Measurements from ENCODE around the gene MMS19. TPM values are rescaled to one million over a fixed set of nuclear protein-coding genes. Genes with fewer than 3 reads are reported as not detected.

Gene MMS19, protein sequence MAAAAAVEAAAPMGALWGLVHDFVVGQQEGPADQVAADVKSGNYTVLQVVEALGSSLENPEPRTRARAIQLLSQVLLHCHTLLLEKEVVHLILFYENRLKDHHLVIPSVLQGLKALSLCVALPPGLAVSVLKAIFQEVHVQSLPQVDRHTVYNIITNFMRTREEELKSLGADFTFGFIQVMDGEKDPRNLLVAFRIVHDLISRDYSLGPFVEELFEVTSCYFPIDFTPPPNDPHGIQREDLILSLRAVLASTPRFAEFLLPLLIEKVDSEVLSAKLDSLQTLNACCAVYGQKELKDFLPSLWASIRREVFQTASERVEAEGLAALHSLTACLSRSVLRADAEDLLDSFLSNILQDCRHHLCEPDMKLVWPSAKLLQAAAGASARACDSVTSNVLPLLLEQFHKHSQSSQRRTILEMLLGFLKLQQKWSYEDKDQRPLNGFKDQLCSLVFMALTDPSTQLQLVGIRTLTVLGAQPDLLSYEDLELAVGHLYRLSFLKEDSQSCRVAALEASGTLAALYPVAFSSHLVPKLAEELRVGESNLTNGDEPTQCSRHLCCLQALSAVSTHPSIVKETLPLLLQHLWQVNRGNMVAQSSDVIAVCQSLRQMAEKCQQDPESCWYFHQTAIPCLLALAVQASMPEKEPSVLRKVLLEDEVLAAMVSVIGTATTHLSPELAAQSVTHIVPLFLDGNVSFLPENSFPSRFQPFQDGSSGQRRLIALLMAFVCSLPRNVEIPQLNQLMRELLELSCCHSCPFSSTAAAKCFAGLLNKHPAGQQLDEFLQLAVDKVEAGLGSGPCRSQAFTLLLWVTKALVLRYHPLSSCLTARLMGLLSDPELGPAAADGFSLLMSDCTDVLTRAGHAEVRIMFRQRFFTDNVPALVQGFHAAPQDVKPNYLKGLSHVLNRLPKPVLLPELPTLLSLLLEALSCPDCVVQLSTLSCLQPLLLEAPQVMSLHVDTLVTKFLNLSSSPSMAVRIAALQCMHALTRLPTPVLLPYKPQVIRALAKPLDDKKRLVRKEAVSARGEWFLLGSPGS
- total RNA-seq = 10 to 100 TPM; 53.8 to 68.4 (median 61.7) TPM
- 66.5 TPM for total RNA-seq (2013)

DNA sequence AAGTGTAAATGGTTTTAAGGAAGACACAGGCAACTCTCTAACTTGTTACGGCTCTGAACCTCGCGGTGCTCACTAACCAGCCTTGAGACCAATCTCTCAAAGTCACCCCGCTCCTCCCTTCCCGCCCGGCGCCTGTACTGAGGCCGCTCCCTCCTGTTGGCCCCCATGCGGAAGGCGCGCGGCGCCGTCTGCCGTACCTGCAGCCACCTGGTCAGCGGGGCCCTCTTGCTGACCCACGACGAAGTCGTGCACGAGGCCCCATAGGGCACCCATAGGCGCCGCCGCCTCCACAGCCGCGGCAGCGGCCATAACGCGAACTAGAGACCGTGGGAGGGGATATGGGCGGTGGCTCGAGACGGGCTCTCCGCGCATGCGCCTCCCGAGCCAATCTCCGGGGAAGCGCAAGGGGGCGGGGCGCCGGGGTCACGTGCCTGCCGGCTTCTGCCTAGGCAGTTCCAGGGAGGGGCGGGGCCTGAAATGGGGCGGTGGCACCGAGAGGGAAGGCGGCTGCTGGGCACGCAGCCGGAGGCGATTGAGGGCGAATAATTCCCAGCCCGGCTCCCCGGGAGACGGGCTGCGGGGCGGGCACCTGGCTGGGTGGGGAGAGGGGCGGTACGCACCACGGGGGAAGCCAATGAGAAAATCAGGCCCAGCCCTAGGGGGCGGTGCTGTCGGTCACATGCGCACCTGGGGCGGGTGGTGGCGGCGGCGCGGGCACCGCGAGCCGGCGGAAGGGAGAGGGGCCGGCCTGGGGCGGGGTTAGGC is at the start of gene MMS19:
MMS19 (minus strand) TSS at position 347 of the 765 bp plus-strand sequence; CDS start at position 309, 38 bp downstream.
- ATAC-seq (peak; percentile 87 to 95 (median 89)), DNase-seq (peak; percentile 99 to 100)
- Histone ChIP-seq H3K27me3 (ENCODE audit: control insufficient read depth, insufficient read depth, low read length) (peaks cover 12% of the 10 kb centered on the region), H3K36me3 (ENCODE audit: control insufficient read depth, insufficient read depth, low read length) (no peaks in the 10 kb centered on the region), H3K9me3 (ENCODE audit: control insufficient read depth, insufficient read depth, low read length) (no peaks in the 10 kb centered on the region), H3K4me1 (ENCODE audit: control insufficient read depth, insufficient read depth, low read length) (peaks cover 7% of the 10 kb centered on the region), H3K4me3 (ENCODE audit: low read length) (peak within 1 kb of the TSS; percentile 83), H3K27ac (ENCODE audit: low read length) (peak within 1 kb of the TSS; percentile 72)
- TF ChIP-seq, protein P1, sequence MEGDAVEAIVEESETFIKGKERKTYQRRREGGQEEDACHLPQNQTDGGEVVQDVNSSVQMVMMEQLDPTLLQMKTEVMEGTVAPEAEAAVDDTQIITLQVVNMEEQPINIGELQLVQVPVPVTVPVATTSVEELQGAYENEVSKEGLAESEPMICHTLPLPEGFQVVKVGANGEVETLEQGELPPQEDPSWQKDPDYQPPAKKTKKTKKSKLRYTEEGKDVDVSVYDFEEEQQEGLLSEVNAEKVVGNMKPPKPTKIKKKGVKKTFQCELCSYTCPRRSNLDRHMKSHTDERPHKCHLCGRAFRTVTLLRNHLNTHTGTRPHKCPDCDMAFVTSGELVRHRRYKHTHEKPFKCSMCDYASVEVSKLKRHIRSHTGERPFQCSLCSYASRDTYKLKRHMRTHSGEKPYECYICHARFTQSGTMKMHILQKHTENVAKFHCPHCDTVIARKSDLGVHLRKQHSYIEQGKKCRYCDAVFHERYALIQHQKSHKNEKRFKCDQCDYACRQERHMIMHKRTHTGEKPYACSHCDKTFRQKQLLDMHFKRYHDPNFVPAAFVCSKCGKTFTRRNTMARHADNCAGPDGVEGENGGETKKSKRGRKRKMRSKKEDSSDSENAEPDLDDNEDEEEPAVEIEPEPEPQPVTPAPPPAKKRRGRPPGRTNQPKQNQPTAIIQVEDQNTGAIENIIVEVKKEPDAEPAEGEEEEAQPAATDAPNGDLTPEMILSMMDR (IDR thresholded peaks at IDR 0.05) = no peak
- H3K27me3 Mint-ChIP-seq (ENCODE audit: low read depth in 2 of 2) = peaks cover 23 to 24% of the 10 kb centered on the region in 2 donors
- WGBS (ENCODE audit: insufficient coverage) = under 1% methylated on average over 73 of the region's 73 CpGs
- H3K4me1 Mint-ChIP-seq = peaks cover 33 to 38% of the 10 kb centered on the region in 2 donors
- H3K36me3 Mint-ChIP-seq = no peaks in the 10 kb centered on the region
- no peaks in the 10 kb centered on the region for H3K9me3 Mint-ChIP-seq
- peak within 1 kb of the TSS; percentile 91 to 98 for H3K27ac Mint-ChIP-seq
- peak within 1 kb of the TSS; percentile 98 for H3K4me3 Mint-ChIP-seq
- intact Hi-C loops (cut with micrococcal nuclease) = loop anchor here (1.0 to 5.0 kb wide), 4 partner anchors 71 to 206 kb away; partner anchors contain the start of genes ARHGAP19, PGAM1, PI4K2A and RRP12

DNA sequence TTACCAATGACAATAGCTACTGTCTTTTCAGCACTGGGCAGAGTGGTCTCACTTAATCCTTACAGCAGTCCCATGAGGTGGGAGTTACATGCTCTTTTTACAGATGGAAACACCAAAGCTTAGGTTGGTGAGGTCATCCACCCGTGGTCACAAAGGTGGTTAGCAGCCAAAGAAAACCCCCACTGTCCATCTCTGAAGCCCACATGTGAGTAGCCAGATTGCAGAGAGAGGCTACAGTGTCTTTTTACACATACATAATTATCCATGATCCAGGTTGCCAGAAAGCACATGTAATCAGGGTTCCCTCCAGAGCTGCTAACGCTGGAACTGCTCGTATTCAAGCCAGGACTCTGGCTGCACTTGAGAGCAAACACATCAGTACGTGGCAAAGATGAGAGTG is 49.7 kb upstream of the MMS19 start:
- Mint-ChIP-seq H3K9me3 (no peaks in the 10 kb centered on the region), H3K4me1 (peaks cover 0 to 3% of the 10 kb centered on the region in 2 donors), H3K4me3 (no peak overlapping the region), H3K27me3 (ENCODE audit: low read depth in 2 of 2) (peaks cover 0 to 4% of the 10 kb centered on the region in 2 donors), H3K36me3 (no peaks in the 10 kb centered on the region), H3K27ac (no peak overlapping the region)
- Histone ChIP-seq H3K4me3 (ENCODE audit: low read length) (no peak overlapping the region), H3K36me3 (ENCODE audit: control insufficient read depth, insufficient read depth, low read length) (no peaks in the 10 kb centered on the region), H3K9me3 (ENCODE audit: control insufficient read depth, insufficient read depth, low read length) (no peaks in the 10 kb centered on the region), H3K4me1 (ENCODE audit: control insufficient read depth, insufficient read depth, low read length) (peaks cover 2% of the 10 kb centered on the region), H3K27me3 (ENCODE audit: control insufficient read depth, insufficient read depth, low read length) (no peaks in the 10 kb centered on the region), H3K27ac (ENCODE audit: low read length) (no peak overlapping the region)
- TF ChIP-seq, protein P1 (IDR thresholded peaks at IDR 0.05) = no peak
- ATAC-seq (no peak), DNase-seq (no peak)
- intact Hi-C loops (cut with micrococcal nuclease) = no loop called here
- 89% methylated on average over 4 of the region's 4 CpGs for WGBS (ENCODE audit: insufficient coverage)

DNA sequence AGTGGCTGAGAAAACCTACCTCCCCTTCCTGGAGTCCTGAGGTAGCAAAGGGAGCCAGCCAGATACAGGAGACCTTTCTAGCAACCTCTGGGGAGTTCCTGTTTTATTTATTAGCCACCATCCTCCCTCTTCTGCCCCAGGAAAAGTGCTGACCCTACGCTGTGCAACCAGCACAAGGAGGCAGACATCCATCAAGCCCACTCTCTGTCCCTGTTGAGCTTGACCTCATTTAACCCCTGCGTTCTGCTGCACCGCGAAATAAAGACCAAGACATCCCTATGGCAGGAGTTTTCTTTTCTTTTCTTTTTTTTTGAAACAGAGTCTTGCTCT is 49.0 kb upstream of the MMS19 start:
- intact Hi-C loops (cut with micrococcal nuclease) = no loop called here
- Mint-ChIP-seq H3K4me1 (peaks cover 0 to 5% of the 10 kb centered on the region in 2 donors), H3K36me3 (no peaks in the 10 kb centered on the region), H3K27ac (no peak overlapping the region), H3K27me3 (ENCODE audit: low read depth in 2 of 2) (peaks cover 0 to 4% of the 10 kb centered on the region in 2 donors), H3K9me3 (no peaks in the 10 kb centered on the region), H3K4me3 (no peak overlapping the region)
- Histone ChIP-seq H3K4me1 (ENCODE audit: control insufficient read depth, insufficient read depth, low read length) (peaks cover 8% of the 10 kb centered on the region), H3K9me3 (ENCODE audit: control insufficient read depth, insufficient read depth, low read length) (no peaks in the 10 kb centered on the region), H3K27ac (ENCODE audit: low read length) (no peak overlapping the region), H3K4me3 (ENCODE audit: low read length) (no peak overlapping the region), H3K36me3 (ENCODE audit: control insufficient read depth, insufficient read depth, low read length) (no peaks in the 10 kb centered on the region), H3K27me3 (ENCODE audit: control insufficient read depth, insufficient read depth, low read length) (no peaks in the 10 kb centered on the region)
- ATAC-seq (no peak), DNase-seq (no peak)
- TF ChIP-seq, protein P1 (IDR thresholded peaks at IDR 0.05) = no peak
- WGBS (ENCODE audit: insufficient coverage) = 85% methylated on average over 4 of the region's 4 CpGs

All from natural killer cell (primary cell).